Measurements from ENCODE around the gene IMP3. TPM values are rescaled to one million over a fixed set of nuclear protein-coding genes. Genes with fewer than 3 reads are reported as not detected.

Gene IMP3
- total and polyA plus RNA-seq, 11 donors, result 37.1 to 151 (median 44.5) TPM

GRCh38 chr15:75677465-75678323 lies 37.7 kb upstream of the IMP3 start:
- H3K9me3 ChIP-seq, result no peaks in the 10 kb centered on the region
- TF ChIP-seq, protein P1, sequence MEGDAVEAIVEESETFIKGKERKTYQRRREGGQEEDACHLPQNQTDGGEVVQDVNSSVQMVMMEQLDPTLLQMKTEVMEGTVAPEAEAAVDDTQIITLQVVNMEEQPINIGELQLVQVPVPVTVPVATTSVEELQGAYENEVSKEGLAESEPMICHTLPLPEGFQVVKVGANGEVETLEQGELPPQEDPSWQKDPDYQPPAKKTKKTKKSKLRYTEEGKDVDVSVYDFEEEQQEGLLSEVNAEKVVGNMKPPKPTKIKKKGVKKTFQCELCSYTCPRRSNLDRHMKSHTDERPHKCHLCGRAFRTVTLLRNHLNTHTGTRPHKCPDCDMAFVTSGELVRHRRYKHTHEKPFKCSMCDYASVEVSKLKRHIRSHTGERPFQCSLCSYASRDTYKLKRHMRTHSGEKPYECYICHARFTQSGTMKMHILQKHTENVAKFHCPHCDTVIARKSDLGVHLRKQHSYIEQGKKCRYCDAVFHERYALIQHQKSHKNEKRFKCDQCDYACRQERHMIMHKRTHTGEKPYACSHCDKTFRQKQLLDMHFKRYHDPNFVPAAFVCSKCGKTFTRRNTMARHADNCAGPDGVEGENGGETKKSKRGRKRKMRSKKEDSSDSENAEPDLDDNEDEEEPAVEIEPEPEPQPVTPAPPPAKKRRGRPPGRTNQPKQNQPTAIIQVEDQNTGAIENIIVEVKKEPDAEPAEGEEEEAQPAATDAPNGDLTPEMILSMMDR (IDR thresholded peaks at IDR 0.05), result no peak
- TF ChIP-seq POLR2A (IDR thresholded peaks at IDR 0.05), result no peak
- intact Hi-C loops (cut with DNase I), result loop anchor here in 2 of 10 donors (10.0 kb wide), 2 partner anchors 63 to 313 kb away; partner anchors contain the start of gene MAN2C1 (in 1 of the 2)
- 87 to 93% (median 89%) methylated on average over 8 to 16 of the region's 16 CpGs for WGBS, 4 donors
- peak overlapping the region in 1 of 12 donors; percentile 25 for H3K27ac ChIP-seq
- no peak for DNase-seq
- peaks cover 11 to 35% (median 23%) of the 10 kb centered on the region in 12 donors for H3K4me1 ChIP-seq
- no peak overlapping the region for H3K4me3 ChIP-seq
- no peak for ATAC-seq
- H3K36me3 ChIP-seq, result peaks cover 0 to 14% (median 0%) of the 10 kb centered on the region in 9 donors
- no peaks in the 10 kb centered on the region for H3K27me3 ChIP-seq

GRCh38 chr15:75676688-75677464 lies 36.9 kb upstream of the IMP3 start:
- DNase-seq, result no peak
- intact Hi-C loops (cut with DNase I), result loop anchor here in 2 of 10 donors (10.0 kb wide), 2 partner anchors 62 to 312 kb away; partner anchors contain the start of gene MAN2C1 (in 1 of the 2)
- 71 to 89% (median 87%) methylated on average over 15 to 30 of the region's 30 CpGs for WGBS, 4 donors
- Histone ChIP-seq H3K27ac (peak overlapping the region in 1 of 12 donors; percentile 89), H3K36me3 (peaks cover 0 to 8% (median 0%) of the 10 kb centered on the region in 9 donors), H3K4me3 (no peak overlapping the region), H3K27me3 (no peaks in the 10 kb centered on the region), H3K9me3 (no peaks in the 10 kb centered on the region), H3K4me1 (peaks cover 15 to 43% (median 28%) of the 10 kb centered on the region in 12 donors)
- TF ChIP-seq, protein P1 (IDR thresholded peaks at IDR 0.05), result no peak
- TF ChIP-seq POLR2A (IDR thresholded peaks at IDR 0.05), result no peak
- ATAC-seq, result no peak

DNA sequence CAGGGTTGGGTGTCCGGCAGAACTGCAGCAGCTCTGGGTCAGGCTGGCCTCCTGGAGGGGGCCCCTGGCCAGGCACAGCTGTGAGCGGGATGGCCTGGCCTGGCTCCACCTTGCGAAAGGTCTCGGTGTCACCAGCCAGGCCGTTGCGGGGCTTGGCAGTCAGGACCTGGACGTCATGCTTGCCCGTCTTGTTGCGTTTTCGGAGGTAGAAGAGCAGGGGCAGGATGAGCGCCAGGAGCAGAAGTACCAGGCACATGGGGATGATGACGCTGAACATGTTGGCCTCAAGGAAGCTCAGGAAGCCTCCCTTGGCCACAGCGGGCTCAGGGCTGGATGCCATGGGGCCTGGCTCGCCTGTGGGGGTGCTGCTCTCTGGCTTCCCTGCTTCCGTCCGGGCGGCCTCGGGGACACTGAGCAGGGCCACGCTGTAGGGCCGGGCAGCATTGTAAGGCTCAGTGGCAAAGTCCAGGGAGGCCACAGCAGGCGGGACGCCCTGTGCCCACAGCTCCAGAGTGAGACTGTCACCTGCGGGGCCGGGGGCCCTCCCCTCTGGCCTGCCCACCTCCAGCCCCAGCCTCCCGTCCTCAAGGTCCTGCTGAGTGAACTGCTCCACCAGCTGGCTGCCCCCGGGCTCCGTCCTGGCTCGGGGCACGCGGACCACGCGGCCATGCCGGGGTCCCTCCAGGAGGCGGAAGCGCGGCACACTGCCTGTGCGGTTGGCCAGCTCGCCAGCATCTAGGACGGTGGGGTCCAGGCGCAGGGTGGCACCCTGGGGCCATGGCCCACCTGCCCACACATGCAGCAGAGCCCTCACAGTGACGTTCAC lies 35.8 kb upstream of the IMP3 start:
- H3K4me3 ChIP-seq, result no peak overlapping the region
- H3K4me1 ChIP-seq, result peaks cover 15 to 54% (median 28%) of the 10 kb centered on the region in 12 donors
- H3K9me3 ChIP-seq, result no peaks in the 10 kb centered on the region
- peak in 1 of 4 donors; percentile 1 for ATAC-seq
- H3K27ac ChIP-seq, result peak overlapping the region in 4 of 12 donors; percentile 12 to 89 (median 41)
- whole genome bisulfite sequencing, 4 donors, result 88 to 94% (median 91%) methylated on average over 30 to 41 of the region's 41 CpGs
- no peak for DNase-seq
- H3K36me3 ChIP-seq, result peaks cover 0 to 8% (median 0%) of the 10 kb centered on the region in 9 donors
- TF ChIP-seq, protein P1 (IDR thresholded peaks at IDR 0.05), result no peak
- TF ChIP-seq POLR2A (IDR thresholded peaks at IDR 0.05), result no peak
- no peaks in the 10 kb centered on the region for H3K27me3 ChIP-seq
- intact Hi-C loops (cut with DNase I), result loop anchor here in 2 of 10 donors (10.0 kb wide), 2 partner anchors 61 to 311 kb away; partner anchors contain the start of gene MAN2C1 (in 1 of the 2)
